BLaER1 treated with 17β-estradiol and CSF1 and Interleukin-3, amounts not matched to agents 10 nM and 100 nM (cell line): Measurements from ENCODE around the gene GNAS.
"Not testable (repeated sequence)": the region's sequence is repeated elsewhere in the genome, so short reads cannot be mapped to it uniquely, and the experiment has no call there.

Experiments used
- H3K27ac ChIP-seq, 11 experiments: shearing (Covaris generic); formaldehyde crosslinking; 2 replicates each; pipeline ENCODE4 v1.8.1; 2022
- H3K27me3 ChIP-seq, 11 experiments: shearing (Covaris generic); formaldehyde crosslinking; 2 replicates each; pipeline ENCODE4 v1.8.1; 2022
- H3K36me3 ChIP-seq, 11 experiments: shearing (Covaris generic); formaldehyde crosslinking; 2 replicates each; pipeline ENCODE4 v1.8.1; 2022
- H3K4me1 ChIP-seq, 10 experiments: shearing (Covaris generic); formaldehyde crosslinking; 2 replicates each; pipeline ENCODE4 v1.8.1; 2022
- H3K4me2 ChIP-seq, 11 experiments: shearing (Covaris generic); formaldehyde crosslinking; 2 replicates each; pipeline ENCODE4 v1.8.1; 2022
- H3K4me3 ChIP-seq, 10 experiments: shearing (Covaris generic); formaldehyde crosslinking; 2 replicates each; pipeline ENCODE4 v1.8.1; 2022
- H3K9ac ChIP-seq, 11 experiments: shearing (Covaris generic); formaldehyde crosslinking; 2 replicates each; pipeline ENCODE4 v1.8.1; 2022
- H3K9me3 ChIP-seq, 11 experiments: shearing (Covaris generic); formaldehyde crosslinking; replicated peaks in 1 of 11; 2 replicates each; pipeline ENCODE4 v1.8.1; 2022
- H4K20me1 ChIP-seq, 11 experiments: shearing (Covaris generic); formaldehyde crosslinking; 2 replicates each; pipeline ENCODE4 v1.8.1; 2022
- Cebpa-rat ChIP-seq, 11 experiments: shearing (Covaris generic); IDR thresholded peaks; 2 replicates each; pipeline ENCODE4 v1.8.1; 2022

Gene GNAS

GRCh38 chr20:58815448-58815847 lies 37.1 kb upstream of the GNAS start:
- H3K4me2 ChIP-seq = peak overlapping the region; percentile 4 to 79 (median 70); a peak in 20 of 22 replicates
- peaks cover 0 to 30% (median 0%) of the 10 kb centered on the region in 11 experiments; a peak in 7 of 22 replicates for H3K27me3 ChIP-seq
- no peaks in the 10 kb centered on the region for H3K36me3 ChIP-seq
- H3K4me1 ChIP-seq = peaks cover 5 to 55% (median 37%) of the 10 kb centered on the region in 10 experiments
- peaks cover 0 to 10% (median 0%) of the 10 kb centered on the region in 11 experiments; a peak in 1 of 22 replicates for H4K20me1 ChIP-seq
- H3K4me3 ChIP-seq = no peak overlapping the region
- H3K27ac ChIP-seq = no peak overlapping the region
- H3K9ac ChIP-seq = no peak overlapping the region
- no peak for TF ChIP-seq Cebpa-rat (IDR thresholded peaks at IDR 0.05)
- peaks cover 6 to 15% (median 10%) of the 10 kb centered on the region in 11 experiments for H3K9me3 ChIP-seq

- H4K20me1 ChIP-seq = peaks cover 0 to 5% (median 0%) of the 10 kb centered on the region in 11 experiments; a peak in 1 of 22 replicates
- H3K4me3 ChIP-seq = no peak overlapping the region
- TF ChIP-seq Cebpa-rat (IDR thresholded peaks at IDR 0.05) = no peak
- H3K9ac ChIP-seq = no peak overlapping the region
- no peak overlapping the region for H3K27ac ChIP-seq
- peaks cover 0 to 49% (median 31%) of the 10 kb centered on the region in 10 experiments; a peak in 19 of 20 replicates for H3K4me1 ChIP-seq
- peaks cover 0 to 24% (median 0%) of the 10 kb centered on the region in 11 experiments; a peak in 7 of 22 replicates for H3K27me3 ChIP-seq
- H3K36me3 ChIP-seq = no peaks in the 10 kb centered on the region; a peak in 1 of 22 replicates
- peaks cover 12 to 21% (median 16%) of the 10 kb centered on the region in 11 experiments for H3K9me3 ChIP-seq
- peak overlapping the region in 10 of 11 experiments; percentile 39 to 79 (median 70); a peak in 19 of 22 replicates for H3K4me2 ChIP-seq
These were observed 36.5 kb upstream of the GNAS start for GRCh38 chr20:58816051-58816450.

GRCh38 chr20:58816957-58817651 lies 35.4 kb upstream of the GNAS start:
- Histone ChIP-seq H3K4me2 (peak overlapping the region in 8 of 11 experiments; percentile 30 to 78 (median 62); a peak in 13 of 22 replicates), H3K27me3 (peaks cover 0 to 21% (median 0%) of the 10 kb centered on the region in 11 experiments; a peak in 7 of 22 replicates), H3K9me3 (peaks cover 13 to 32% (median 24%) of the 10 kb centered on the region in 11 experiments), H3K4me1 (peaks cover 0 to 44% (median 28%) of the 10 kb centered on the region in 10 experiments; a peak in 16 of 20 replicates), H3K36me3 (no peaks in the 10 kb centered on the region; a peak in 1 of 22 replicates), H3K9ac (no peak overlapping the region), H3K27ac (no peak overlapping the region), H3K4me3 (no peak overlapping the region), H4K20me1 (peaks cover 0 to 5% (median 0%) of the 10 kb centered on the region in 11 experiments; a peak in 1 of 22 replicates)
- TF ChIP-seq Cebpa-rat (IDR thresholded peaks at IDR 0.05) = no peak

GRCh38 chr20:58817748-58818147 lies 34.8 kb upstream of the GNAS start:
- Histone ChIP-seq H4K20me1 (0 out of 22 replicates have a peak, but pooled peaks cover 0 to 5% (median 0%) of the 10 kb centered on the region in 11 experiments), H3K9ac (no peak overlapping the region), H3K9me3 (peaks cover 13 to 32% (median 24%) of the 10 kb centered on the region in 11 experiments), H3K4me1 (peaks cover 0 to 44% (median 28%) of the 10 kb centered on the region in 10 experiments; a peak in 16 of 20 replicates), H3K4me2 (peak overlapping the region in 7 of 11 experiments; percentile 38 to 78 (median 63); a peak in 11 of 22 replicates), H3K4me3 (no peak overlapping the region), H3K27me3 (peaks cover 0 to 21% (median 0%) of the 10 kb centered on the region in 11 experiments; a peak in 7 of 22 replicates), H3K27ac (no peak overlapping the region), H3K36me3 (no peaks in the 10 kb centered on the region; a peak in 1 of 22 replicates)
- TF ChIP-seq Cebpa-rat (IDR thresholded peaks at IDR 0.05) = no peak

GRCh38 chr20:58818586-58819285 lies 33.8 kb upstream of the GNAS start:
- H3K4me2 ChIP-seq = no peak overlapping the region
- 0 out of 22 replicates have a peak, but pooled peaks cover 0 to 5% (median 0%) of the 10 kb centered on the region in 11 experiments for H4K20me1 ChIP-seq
- no peak overlapping the region for H3K9ac ChIP-seq
- peaks cover 0 to 21% (median 0%) of the 10 kb centered on the region in 11 experiments; a peak in 7 of 22 replicates for H3K27me3 ChIP-seq
- no peak overlapping the region for H3K27ac ChIP-seq
- H3K4me3 ChIP-seq = no peak overlapping the region
- H3K9me3 ChIP-seq = peaks cover 13 to 32% (median 24%) of the 10 kb centered on the region in 11 experiments
- TF ChIP-seq Cebpa-rat (IDR thresholded peaks at IDR 0.05) = no peak
- H3K4me1 ChIP-seq = peaks cover 0 to 44% (median 28%) of the 10 kb centered on the region in 10 experiments; a peak in 16 of 20 replicates
- H3K36me3 ChIP-seq = no peaks in the 10 kb centered on the region; a peak in 1 of 22 replicates

GRCh38 chr20:58819921-58820320 lies 32.6 kb upstream of the GNAS start:
- H3K36me3 ChIP-seq = no peaks in the 10 kb centered on the region; a peak in 1 of 22 replicates
- no peak for TF ChIP-seq Cebpa-rat (IDR thresholded peaks at IDR 0.05)
- H3K4me1 ChIP-seq = peaks cover 0 to 36% (median 23%) of the 10 kb centered on the region in 10 experiments; a peak in 16 of 20 replicates
- H3K4me2 ChIP-seq = no peak overlapping the region
- peaks cover 13 to 32% (median 24%) of the 10 kb centered on the region in 11 experiments for H3K9me3 ChIP-seq
- peaks cover 0 to 21% (median 0%) of the 10 kb centered on the region in 11 experiments; a peak in 7 of 22 replicates for H3K27me3 ChIP-seq
- H3K9ac ChIP-seq = no peak overlapping the region
- H3K4me3 ChIP-seq = no peak overlapping the region
- H4K20me1 ChIP-seq = 0 out of 22 replicates have a peak, but pooled peaks cover 0 to 5% (median 0%) of the 10 kb centered on the region in 11 experiments
- H3K27ac ChIP-seq = no peak overlapping the region

- not testable (repeated sequence) for H3K9ac ChIP-seq, H3K36me3 ChIP-seq, H3K4me3 ChIP-seq, H4K20me1 ChIP-seq, H3K4me2 ChIP-seq, H3K27ac ChIP-seq
- H3K9me3 ChIP-seq = peaks cover 13 to 32% (median 24%) of the 10 kb centered on the region in 11 experiments
- peaks cover 0 to 18% (median 0%) of the 10 kb centered on the region in 11 experiments; a peak in 7 of 22 replicates for H3K27me3 ChIP-seq
- H3K4me1 ChIP-seq = peaks cover 0 to 30% (median 17%) of the 10 kb centered on the region in 10 experiments; a peak in 16 of 20 replicates
These were observed 32.0 kb upstream of the GNAS start for GRCh38 chr20:58820515-58820914.

- Histone ChIP-seq H3K4me3 (no peak overlapping the region), H3K4me2 (no peak overlapping the region), H3K27ac (no peak overlapping the region), H4K20me1 (0 out of 22 replicates have a peak, but pooled peaks cover 0 to 5% (median 0%) of the 10 kb centered on the region in 11 experiments), H3K36me3 (no peaks in the 10 kb centered on the region; a peak in 1 of 22 replicates), H3K9ac (no peak overlapping the region), H3K9me3 (peaks cover 13 to 32% (median 24%) of the 10 kb centered on the region in 11 experiments), H3K27me3 (peaks cover 0 to 12% (median 0%) of the 10 kb centered on the region in 11 experiments; a peak in 6 of 22 replicates), H3K4me1 (peaks cover 0 to 13% (median 6%) of the 10 kb centered on the region in 10 experiments; a peak in 12 of 20 replicates)
- no peak for TF ChIP-seq Cebpa-rat (IDR thresholded peaks at IDR 0.05)
These were observed 30.4 kb upstream of the GNAS start for GRCh38 chr20:58822149-58822548.
